Activated gamma-delta T cell treated with Interleukin-2 at 50 U/mL for 16 hours (primary cell): ENCODE data around the gene ACOT7.
"Not testable (repeated sequence)": the region's sequence is repeated elsewhere in the genome, so short reads cannot be mapped to it uniquely, and the experiment has no call there.

ENCODE experiments used
- DNase-seq: peaks from one replicate; pipeline ENCODE4 v3.0.0-alpha.2; 2020

The ACOT7 gene

GRCh38 chr1:6245086-6245868 lies 148.3 kb downstream of the ACOT7 start:
- peak; percentile 74 for DNase-seq

- no peak for DNase-seq
These were observed 149.0 kb downstream of the ACOT7 start for GRCh38 chr1:6244401-6245049.

- no peak for DNase-seq
These were observed 149.6 kb downstream of the ACOT7 start, which contains the start of gene HES3 for GRCh38 chr1:6243993-6244392. HES3 (plus strand) TSS chr1:6244179; CDS start chr1:6244366, 187 bp downstream.

- no peak for DNase-seq
These were observed 150.3 kb downstream of the ACOT7 start for GRCh38 chr1:6243053-6243834.

GRCh38 chr1:6241887-6242740 lies 151.5 kb downstream of the ACOT7 start:
- no peak for DNase-seq

GRCh38 chr1:6241107-6241886 lies 152.3 kb downstream of the ACOT7 start:
- DNase-seq = no peak

GRCh38 chr1:6239950-6240768 lies 153.4 kb downstream of the ACOT7 start:
- no peak for DNase-seq

GRCh38 chr1:6239213-6239752 lies 154.3 kb downstream of the ACOT7 start:
- DNase-seq = no peak

GRCh38 chr1:6237093-6237492 lies 156.5 kb downstream of the ACOT7 start:
- no peak for DNase-seq

GRCh38 chr1:6235296-6235677 lies 158.3 kb downstream of the ACOT7 start:
- DNase-seq = peak; percentile 14

GRCh38 chr1:6234502-6235295 lies 158.9 kb downstream of the ACOT7 start:
- DNase-seq = no peak

GRCh38 chr1:6233376-6233775 lies 160.2 kb downstream of the ACOT7 start:
- DNase-seq = no peak

GRCh38 chr1:6225651-6226050 lies 167.9 kb downstream of the ACOT7 start:
- DNase-seq = no peak

GRCh38 chr1:6224718-6225117 lies 168.8 kb downstream of the ACOT7 start:
- DNase-seq = no peak

GRCh38 chr1:6223617-6224016 lies 169.9 kb downstream of the ACOT7 start:
- no peak for DNase-seq

GRCh38 chr1:6222636-6223035 lies 170.9 kb downstream of the ACOT7 start:
- DNase-seq = no peak

- DNase-seq = no peak
These were observed 172.3 kb downstream of the ACOT7 start for GRCh38 chr1:6221210-6221784.

- no peak for DNase-seq
These were observed 173.3 kb downstream of the ACOT7 start for GRCh38 chr1:6220236-6220635.

GRCh38 chr1:6219641-6220040 lies 173.9 kb downstream of the ACOT7 start:
- DNase-seq = not testable (repeated sequence)
